ENCODE results near the gene PLAC8.
"Not testable (repeated sequence)": the region's sequence is repeated elsewhere in the genome, so short reads cannot be mapped to it uniquely, and the experiment has no call there.

PLAC8 gene

DNA sequence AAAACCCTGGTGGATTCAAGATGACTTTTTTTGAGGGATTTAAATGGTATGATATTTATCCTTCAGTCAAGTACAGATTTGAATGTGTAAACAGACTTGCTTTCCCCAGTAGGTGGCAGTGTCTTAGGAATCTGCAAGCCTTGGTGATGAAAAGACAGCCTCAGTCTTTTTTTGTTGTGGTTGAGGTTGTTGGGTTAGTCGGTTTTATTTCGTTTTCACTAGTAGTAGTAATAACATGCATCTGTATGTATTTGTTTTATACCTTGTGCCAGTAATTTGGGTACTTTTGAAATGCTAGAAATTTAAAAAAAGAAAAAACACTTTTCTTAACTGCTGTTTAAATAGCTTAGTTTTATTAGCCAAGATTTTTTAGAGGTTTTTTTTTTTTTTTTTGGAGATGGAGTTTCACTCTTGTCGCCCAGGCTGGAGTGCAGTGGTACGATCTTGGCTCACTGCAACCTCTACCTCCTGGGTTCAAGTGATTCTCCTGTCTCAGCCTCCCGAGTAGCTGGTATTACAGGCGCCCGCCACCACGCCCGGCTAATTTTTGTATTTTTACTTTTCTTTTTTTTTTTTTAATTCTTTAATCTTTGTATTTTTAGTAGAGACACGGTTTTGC, 40.3 kb downstream of the PLAC8 start:
- FAIRE-seq (peak; percentile 97), DNase-seq (ENCODE audit: insufficient read length, low spot score) (peak; percentile 50)

DNA sequence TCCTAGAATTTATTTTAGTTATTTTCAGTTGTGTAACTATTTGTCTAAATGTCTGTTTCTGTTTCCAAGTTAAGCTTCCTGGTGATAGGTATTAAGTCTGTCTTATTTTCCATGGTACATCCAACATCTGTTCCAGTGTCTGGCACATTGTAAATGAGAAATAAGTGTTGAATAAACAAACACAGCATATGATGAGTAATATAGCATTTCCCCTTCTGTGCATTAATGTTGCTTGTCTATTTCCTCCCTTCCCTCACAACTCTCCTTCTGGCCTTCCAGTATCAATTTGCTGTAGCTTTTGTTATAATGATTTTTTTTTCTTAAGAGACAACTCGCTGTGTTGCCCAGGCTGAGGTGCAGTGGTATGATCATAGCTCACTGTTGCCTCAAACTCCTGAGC, 43.4 kb downstream of the PLAC8 start:
- DNase-seq (ENCODE audit: insufficient read length, low spot score) = no peak
- FAIRE-seq = no peak

DNA sequence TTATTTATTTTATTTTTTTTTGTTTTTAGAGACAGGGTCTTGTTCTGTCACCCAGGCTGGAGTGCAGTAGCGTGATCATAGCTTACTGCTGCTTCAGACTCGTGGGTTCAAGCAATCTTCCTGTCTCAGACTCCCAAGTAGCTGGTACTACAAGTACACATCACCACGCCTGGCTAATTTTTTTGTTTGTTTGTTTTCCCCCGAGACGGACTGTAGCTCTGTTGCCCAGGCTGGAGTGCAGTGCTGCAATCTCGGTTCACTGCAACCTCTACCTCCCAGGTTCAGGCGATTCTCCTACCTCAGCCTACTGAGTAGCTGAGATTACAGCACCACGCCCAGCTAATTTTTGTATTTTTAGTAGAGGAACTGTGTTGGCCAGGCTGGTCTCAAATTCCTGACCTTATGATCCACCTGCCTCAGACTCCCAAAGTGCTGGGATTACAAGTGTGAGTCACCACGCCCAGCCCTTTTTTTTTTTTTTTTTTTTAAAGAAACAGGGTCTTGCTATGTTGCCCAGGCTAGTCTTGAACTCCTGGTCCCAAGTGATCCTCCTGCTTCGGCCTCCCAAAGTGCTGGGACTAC, 47.4 kb downstream of the PLAC8 start:
- DNase-seq (ENCODE audit: insufficient read length, low spot score) = no peak
- FAIRE-seq = no peak

DNA sequence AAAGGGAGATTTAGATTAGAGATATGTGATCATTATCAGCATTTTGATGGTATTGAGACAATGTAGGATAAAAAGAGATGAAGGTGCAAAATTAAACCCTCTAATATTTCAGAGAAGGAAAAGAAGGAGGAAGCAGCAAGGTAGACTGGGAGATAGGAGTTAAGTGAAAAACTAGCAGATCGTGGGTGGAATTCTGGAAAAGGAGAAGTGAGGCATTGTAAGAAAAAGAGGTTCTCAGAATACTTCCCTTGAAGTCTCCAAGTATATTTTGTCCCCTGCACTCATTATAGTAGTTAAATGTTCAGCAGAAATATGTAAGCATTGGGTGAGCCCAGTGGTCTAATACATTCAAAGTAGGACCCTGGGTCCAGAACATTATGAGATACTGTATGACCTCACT, 49.3 kb downstream of the PLAC8 start:
- FAIRE-seq (no peak), DNase-seq (ENCODE audit: insufficient read length, low spot score) (no peak)

DNA sequence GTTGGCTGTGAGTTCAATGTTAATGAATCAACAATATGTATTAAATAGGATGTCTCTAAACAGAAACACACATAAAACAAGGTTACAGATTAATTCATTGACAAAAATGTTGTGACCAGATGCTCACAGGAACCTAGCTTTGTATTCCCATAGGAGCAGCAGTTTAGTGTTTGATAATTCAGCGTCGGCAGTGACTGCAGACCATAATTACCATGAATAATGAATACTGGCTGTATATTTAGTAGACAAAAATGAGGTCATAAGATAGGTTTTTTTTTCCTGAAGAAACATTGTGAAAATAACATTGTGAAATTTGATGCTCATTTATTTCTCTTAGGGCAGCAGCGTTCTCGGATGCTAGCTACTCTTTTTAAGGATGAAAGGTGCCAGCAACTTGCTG, 51.8 kb downstream of the PLAC8 start:
- DNase-seq (ENCODE audit: insufficient read length, low spot score) = no peak

DNA sequence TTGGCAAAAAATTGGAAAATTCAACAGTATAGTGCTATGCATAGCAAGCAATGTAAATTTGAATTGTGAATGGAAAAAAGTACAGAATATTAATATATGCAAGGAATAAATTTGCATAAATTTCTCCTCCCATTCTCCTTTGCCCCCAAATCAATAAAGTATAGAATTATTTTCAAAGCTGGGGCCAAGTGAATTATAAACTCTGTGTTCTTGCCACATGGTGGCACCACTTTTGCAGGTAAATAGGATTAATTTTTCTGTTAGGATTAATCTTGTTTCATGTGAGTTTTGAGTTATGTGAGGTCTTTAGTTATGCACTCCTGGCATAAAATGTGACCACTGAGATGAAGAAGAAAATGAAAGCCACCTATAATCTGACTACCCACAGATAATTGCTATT, 59.6 kb downstream of the PLAC8 start:
- FAIRE-seq (no peak), DNase-seq (ENCODE audit: insufficient read length, low spot score) (no peak)

More for the DNA sequence above, 51.8 kb downstream of the PLAC8 start:
- no peak for FAIRE-seq

DNA sequence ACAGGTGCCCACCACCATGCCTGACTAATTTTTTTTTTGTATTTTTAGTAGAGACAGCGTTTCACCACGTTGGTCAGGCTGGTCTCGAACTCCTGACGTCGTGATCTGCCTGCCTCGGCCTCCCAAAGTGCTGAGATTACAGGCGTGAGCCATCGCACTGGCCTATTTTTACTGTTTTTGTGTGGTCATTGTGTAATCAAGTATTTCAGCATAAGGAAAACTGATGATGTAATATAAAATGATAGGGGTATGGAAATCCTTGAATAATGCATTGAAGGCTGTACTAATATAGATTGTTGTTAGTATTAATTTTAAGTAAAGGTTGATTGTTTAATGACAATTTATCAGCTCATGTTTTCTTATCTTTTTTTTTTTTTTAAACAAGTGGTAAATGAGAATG, 65.7 kb downstream of the PLAC8 start:
- DNase-seq (ENCODE audit: insufficient read length, low spot score); FAIRE-seq: not testable (repeated sequence)

DNA sequence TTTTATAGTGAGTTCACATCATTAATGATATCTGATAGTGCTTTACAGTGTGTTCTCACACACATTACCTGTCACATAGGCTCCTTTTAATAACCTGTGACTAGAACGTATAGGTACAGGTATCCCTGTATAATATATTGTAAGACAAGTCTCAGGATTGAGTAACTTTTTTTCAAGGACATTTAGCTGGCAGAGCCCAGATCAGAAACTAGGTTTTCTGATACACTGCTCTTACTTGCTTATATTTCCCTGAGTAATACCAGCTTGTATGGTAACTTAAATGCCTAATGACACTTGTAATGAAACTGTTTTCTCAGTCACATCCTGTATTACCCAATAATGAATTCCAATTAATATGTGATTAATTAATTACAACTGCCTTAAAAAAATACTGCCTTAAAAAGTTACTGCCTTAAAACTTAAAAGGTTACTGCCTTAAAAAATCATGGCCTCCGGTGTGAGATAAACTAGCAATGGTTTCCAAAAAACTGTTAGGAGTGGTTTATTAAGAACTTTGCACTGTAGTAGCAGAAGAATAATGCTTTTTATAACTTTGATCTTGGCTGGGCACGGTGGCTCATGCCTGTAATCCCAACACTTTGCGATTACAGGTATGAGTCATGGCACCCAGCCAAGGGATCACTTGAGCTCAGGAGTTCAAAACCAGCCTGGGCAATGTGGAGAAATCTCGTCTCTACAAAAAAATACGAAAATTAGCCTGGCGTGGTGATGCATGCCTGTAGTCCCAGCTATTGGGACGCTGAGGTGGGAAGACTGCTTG, 67.6 kb downstream of the PLAC8 start:
- FAIRE-seq (no peak), DNase-seq (ENCODE audit: insufficient read length, low spot score) (no peak)

DNA sequence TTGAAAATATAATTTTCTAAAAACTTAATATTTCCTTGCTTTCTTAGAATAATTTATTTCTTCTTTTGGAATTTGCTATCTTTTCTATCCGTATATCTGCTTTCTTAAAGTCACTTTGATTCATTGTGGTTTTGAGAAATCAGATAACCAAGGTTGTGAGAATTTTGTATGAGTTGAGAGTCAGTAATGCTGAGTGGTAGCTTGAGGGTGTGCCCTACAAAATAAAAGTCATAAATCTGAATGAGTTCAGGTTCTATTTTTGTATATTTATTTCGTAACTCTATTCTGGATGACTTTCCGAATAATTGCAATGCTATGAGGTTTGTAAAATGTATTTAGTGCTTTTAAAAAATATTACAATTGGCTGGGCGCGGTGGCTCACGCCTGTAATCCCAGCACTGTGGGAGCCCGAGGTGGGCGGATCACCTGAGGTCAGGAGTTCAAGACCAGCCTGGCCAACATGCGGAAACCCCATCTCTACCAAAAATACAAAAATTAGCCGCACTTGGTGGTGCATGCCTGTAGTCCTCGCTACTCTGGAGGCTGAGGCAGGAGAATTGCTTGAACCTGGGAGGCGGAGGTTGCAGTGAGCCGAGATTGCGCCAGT, 70.6 kb downstream of the PLAC8 start:
- DNase-seq (ENCODE audit: insufficient read length, low spot score) = no peak

DNA sequence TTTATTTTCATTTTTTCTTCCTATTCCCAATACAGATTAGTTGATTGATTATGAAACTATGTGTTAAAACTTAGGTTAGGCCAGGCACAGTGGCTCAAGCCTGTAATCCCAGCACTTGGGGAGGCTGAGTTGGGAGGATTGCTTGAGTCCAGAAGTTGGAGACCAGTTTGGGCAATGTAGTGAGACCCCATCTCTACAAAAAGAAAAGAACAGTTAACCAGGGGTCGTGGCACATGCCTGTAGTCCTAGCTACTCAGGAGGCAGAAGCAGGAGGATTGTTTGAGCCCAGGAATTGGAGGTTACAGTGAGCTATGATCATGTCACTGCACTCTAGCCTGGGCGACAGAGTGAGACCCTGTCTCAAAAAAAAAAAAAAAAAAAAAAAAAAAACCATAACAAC, 71.4 kb downstream of the PLAC8 start:
- FAIRE-seq; DNase-seq (ENCODE audit: insufficient read length, low spot score): not testable (repeated sequence)

More for the DNA sequence above, 70.6 kb downstream of the PLAC8 start:
- no peak for FAIRE-seq

DNA sequence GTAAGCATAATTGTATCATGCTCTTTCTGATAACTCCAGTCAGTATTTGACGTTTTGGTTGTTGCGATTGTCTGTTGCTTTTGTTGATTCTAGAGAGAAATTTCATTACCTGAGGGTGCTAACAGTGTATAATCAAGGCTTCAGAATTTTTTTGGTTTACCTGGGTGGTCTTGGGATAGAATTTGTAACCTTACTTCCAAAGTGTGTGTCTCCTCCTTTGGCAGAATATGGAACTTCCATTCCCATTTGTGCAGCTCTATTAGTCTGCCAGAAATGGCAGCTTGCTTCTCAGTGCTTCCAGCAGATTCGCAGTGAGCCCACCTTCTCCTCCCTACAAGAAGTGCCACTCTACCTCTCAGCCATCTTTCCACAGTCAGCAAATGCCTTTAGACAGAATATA, 74.3 kb downstream of the PLAC8 start:
- no peak for FAIRE-seq
- DNase-seq (ENCODE audit: insufficient read length, low spot score) = no peak

Data from GM19239 (cell line).